OCI-LY3 (cell line): Measurements from ENCODE around the gene NFX1.
"Not testable (repeated sequence)": the region's sequence is repeated elsewhere in the genome, so short reads cannot be mapped to it uniquely, and the experiment has no call there.

Experiments used
- H2AFZ ChIP-seq: fragments of 200-600, 300-600 bp; shearing (Covaris generic); 2 replicates; pipeline ENCODE4 v1.6.0; 2014; ENCODE audit warnings: antibody characterized with exemption, low read depth, low read length
- H3K27ac ChIP-seq: fragments of 200-600, 300-600 bp; sonication (generic); 2 replicates; pipeline ENCODE4 v1.5.1; 2014; ENCODE audit warnings: mild to moderate bottlenecking, low read length, moderate library complexity, mixed read lengths
- H3K27me3 ChIP-seq: fragments of 200-600, 300-600 bp; sonication (generic); 2 replicates; pipeline ENCODE4 v1.6.1; 2014; ENCODE audit warnings: low read depth, low read length, mixed read lengths
- H3K36me3 ChIP-seq: fragments of 200-600, 300-600 bp; sonication (generic); replicated peaks from 2 replicates; pipeline ENCODE3; 2014; ENCODE audit warnings: low read depth, low read length, mixed read lengths
- H3K4me1 ChIP-seq: fragments of 300-600, 200-600 bp; sonication (generic); 2 replicates; pipeline ENCODE4 v1.6.1; 2014; ENCODE audit warnings: low read length, mixed read lengths
- H3K4me2 ChIP-seq: fragments of 200-600, 300-600 bp; sonication (generic); 2 replicates; pipeline ENCODE4 v1.6.1; 2014; ENCODE audit warnings: low read length, mixed read lengths
- H3K4me3 ChIP-seq: fragments of 300-600, 200-600 bp; sonication (generic); 2 replicates; pipeline ENCODE4 v1.5.1; 2014; ENCODE audit warnings: antibody characterized with exemption, mild to moderate bottlenecking, low read length, moderate library complexity
- H3K79me2 ChIP-seq: fragments of 300-600, 200-600 bp; shearing (Covaris generic); 2 replicates; pipeline ENCODE4 v1.6.1; 2014; ENCODE audit warnings: mild to moderate bottlenecking, low read length, mixed read lengths
- H3K9ac ChIP-seq: fragments of 300-600, 200-600 bp; shearing (Covaris generic); 2 replicates; pipeline ENCODE4 v1.6.0; 2014; ENCODE audit warnings: mild to moderate bottlenecking, low read length, moderate library complexity
- H3K9me3 ChIP-seq: fragments of 200-600, 300-600 bp; shearing (Covaris generic); 2 replicates; pipeline ENCODE4 v1.6.1; 2014; ENCODE audit warnings: low read length, mixed read lengths; ENCODE audit not compliant: insufficient read depth
- H4K20me1 ChIP-seq: fragments of 200-600, 300-600 bp; sonication (generic); 2 replicates; pipeline ENCODE4 v1.6.1; 2016; ENCODE audit warnings: low read length, mixed read lengths; ENCODE audit not compliant: insufficient read depth
- CTCF ChIP-seq: fragments of 200-600, 300-600 bp; sonication (generic); IDR thresholded peaks from 2 replicates; pipeline ENCODE4 v1.5.1; 2014; ENCODE audit warnings: antibody characterized with exemption, low read length, low read depth
- EZH2phosphoT487 ChIP-seq: fragments of 200-600 bp; shearing (Covaris generic); IDR thresholded peaks from 2 replicates; pipeline ENCODE4 v1.6.1; 2018; ENCODE audit warnings: antibody characterized with exemption, mixed run types, low read depth

NFX1 gene

GRCh38 chr9:33329979-33330378, 39.7 kb downstream of the NFX1 start:
- Histone ChIP-seq H3K4me3 (no peak overlapping the region), H3K27ac (no peak overlapping the region), H4K20me1 (no peaks in the 10 kb centered on the region), H3K79me2 (no peaks in the 10 kb centered on the region), H3K4me1 (no peaks in the 10 kb centered on the region), H3K9me3 (no peaks in the 10 kb centered on the region), H3K4me2 (no peak overlapping the region), H2AFZ (no peak overlapping the region), H3K36me3 (peaks cover 60% of the 10 kb centered on the region), H3K9ac (no peak overlapping the region), H3K27me3 (no peaks in the 10 kb centered on the region)
- no peak for TF ChIP-seq EZH2phosphoT487
- TF ChIP-seq CTCF = no peak

- Histone ChIP-seq H3K27me3 (no peaks in the 10 kb centered on the region), H3K79me2 (no peaks in the 10 kb centered on the region), H3K9me3 (no peaks in the 10 kb centered on the region), H3K4me3 (no peak overlapping the region), H3K9ac (no peak overlapping the region), H3K36me3 (peaks cover 69% of the 10 kb centered on the region), H3K4me2 (no peak overlapping the region), H3K27ac (no peak overlapping the region), H4K20me1 (no peaks in the 10 kb centered on the region), H3K4me1 (no peaks in the 10 kb centered on the region), H2AFZ (no peak overlapping the region)
- TF ChIP-seq CTCF = no peak
- no peak for TF ChIP-seq EZH2phosphoT487
Observed at GRCh38 chr9:33331377-33331891, 41.1 kb downstream of the NFX1 start.

DNA sequence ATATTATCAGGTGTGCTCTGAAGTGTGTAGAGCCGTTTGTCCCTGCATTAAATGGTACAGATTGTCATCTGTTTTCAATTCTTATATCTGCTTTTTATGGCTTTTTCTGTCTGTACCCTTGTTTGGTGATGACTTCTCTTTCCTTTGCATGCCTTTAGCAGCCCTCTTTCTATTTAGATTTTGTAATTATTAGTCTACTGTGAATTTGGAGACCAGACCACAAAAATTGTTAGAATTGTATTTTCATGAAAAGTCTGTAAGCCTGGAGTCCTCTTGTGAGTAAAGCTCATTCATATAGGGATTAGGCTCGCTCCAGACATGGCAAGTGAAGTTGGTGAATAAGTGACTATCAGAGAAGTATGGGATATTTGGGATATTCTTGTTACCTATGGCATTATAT, 41.7 kb downstream of the NFX1 start:
- no peak overlapping the region for H3K9ac ChIP-seq
- no peak overlapping the region for H3K4me2 ChIP-seq
- H3K9me3 ChIP-seq = no peaks in the 10 kb centered on the region
- H3K36me3 ChIP-seq = peaks cover 69% of the 10 kb centered on the region
- no peak overlapping the region for H3K27ac ChIP-seq
- H3K27me3 ChIP-seq = no peaks in the 10 kb centered on the region
- TF ChIP-seq CTCF (no peak), EZH2phosphoT487 (no peak)
- H2AFZ ChIP-seq = no peak overlapping the region
- H3K79me2 ChIP-seq = no peaks in the 10 kb centered on the region
- H3K4me1 ChIP-seq = no peaks in the 10 kb centered on the region
- no peaks in the 10 kb centered on the region for H4K20me1 ChIP-seq
- H3K4me3 ChIP-seq = no peak overlapping the region

GRCh38 chr9:33332956-33333355, 42.6 kb downstream of the NFX1 start:
- H3K36me3 ChIP-seq = peaks cover 70% of the 10 kb centered on the region
- H3K27ac ChIP-seq, H3K79me2 ChIP-seq, H3K4me3 ChIP-seq, H3K4me1 ChIP-seq, H3K4me2 ChIP-seq, H3K9ac ChIP-seq, H3K27me3 ChIP-seq, H2AFZ ChIP-seq, H3K9me3 ChIP-seq, H4K20me1 ChIP-seq: not testable (repeated sequence)

- Histone ChIP-seq H3K4me2 (no peak overlapping the region), H3K9ac (no peak overlapping the region), H2AFZ (no peak overlapping the region), H3K9me3 (peaks cover 5% of the 10 kb centered on the region; the same call in 1 of the 2 replicates), H3K4me3 (no peak overlapping the region), H3K36me3 (peaks cover 56% of the 10 kb centered on the region), H3K27ac (no peak overlapping the region), H3K27me3 (no peaks in the 10 kb centered on the region), H3K4me1 (no peaks in the 10 kb centered on the region), H4K20me1 (no peaks in the 10 kb centered on the region), H3K79me2 (no peaks in the 10 kb centered on the region)
- TF ChIP-seq CTCF (no peak), EZH2phosphoT487 (no peak)
Observed at GRCh38 chr9:33340186-33340585, 49.9 kb downstream of the NFX1 start.
